ENCODE data around the gene IMMT. TPM values are rescaled to one million over a fixed set of nuclear protein-coding genes. Genes with fewer than 3 reads are reported as not detected.

IMMT gene
- total RNA-seq, 1 donor from 2014 or later, result 93.3 TPM

- H3K9ac ChIP-seq, result no peak overlapping the region
These were observed 51.2 kb downstream of the IMMT start for GRCh38 chr2:86143926-86144685.

GRCh38 chr2:86143307-86143706 lies 52.0 kb downstream of the IMMT start:
- Mint-ChIP-seq H3K27ac (no peak overlapping the region), H3K4me3 (no peak overlapping the region), H3K9me3 (no peaks in the 10 kb centered on the region), H3K36me3 (peaks cover 36% of the 10 kb centered on the region), H3K27me3 (ENCODE audit: insufficient read depth, low read depth) (no peaks in the 10 kb centered on the region), H3K4me1 (no peaks in the 10 kb centered on the region)
- no peak for TF ChIP-seq EZH2 (IDR thresholded peaks at IDR 0.05)
- no peak for TF ChIP-seq EZH2phosphoT487 (IDR thresholded peaks at IDR 0.05)
- no peak for DNase-seq (ENCODE audit: low spot score)
- Histone ChIP-seq H3K79me2 (ENCODE audit: low read depth) (no peaks in the 10 kb centered on the region), H3K36me3 (peaks cover 7% of the 10 kb centered on the region), H3F3A (ENCODE audit: low read depth) (peaks cover 33% of the 10 kb centered on the region), H2AFZ (replicated peaks) (no peak overlapping the region), H4K20me1 (ENCODE audit: low read depth) (no peaks in the 10 kb centered on the region), H3K27ac (peak overlapping the region; percentile 46), H3K9me3 (ENCODE audit: low read depth) (no peaks in the 10 kb centered on the region), H3K4me1 (no peaks in the 10 kb centered on the region), H3K4me2 (no peak overlapping the region), H3K4me3 (no peak overlapping the region), H3K9ac (no peak overlapping the region), H3K27me3 (no peaks in the 10 kb centered on the region)

More at GRCh38 chr2:86143926-86144685, 51.2 kb downstream of the IMMT start:
- H3K79me2 ChIP-seq (ENCODE audit: low read depth), result no peaks in the 10 kb centered on the region
- H2AFZ ChIP-seq (replicated peaks), result no peak overlapping the region
- H3K9me3 ChIP-seq (ENCODE audit: low read depth), result no peaks in the 10 kb centered on the region
- peaks cover 2% of the 10 kb centered on the region for H3K36me3 ChIP-seq
- H3K27me3 ChIP-seq, result no peaks in the 10 kb centered on the region
- Mint-ChIP-seq H3K27me3 (ENCODE audit: insufficient read depth, low read depth) (no peaks in the 10 kb centered on the region), H3K4me1 (no peaks in the 10 kb centered on the region), H3K27ac (no peak overlapping the region), H3K36me3 (peaks cover 33% of the 10 kb centered on the region), H3K9me3 (no peaks in the 10 kb centered on the region), H3K4me3 (no peak overlapping the region)
- H3K4me1 ChIP-seq, result no peaks in the 10 kb centered on the region
- TF ChIP-seq EZH2 (IDR thresholded peaks at IDR 0.05), result no peak
- TF ChIP-seq, protein P1, sequence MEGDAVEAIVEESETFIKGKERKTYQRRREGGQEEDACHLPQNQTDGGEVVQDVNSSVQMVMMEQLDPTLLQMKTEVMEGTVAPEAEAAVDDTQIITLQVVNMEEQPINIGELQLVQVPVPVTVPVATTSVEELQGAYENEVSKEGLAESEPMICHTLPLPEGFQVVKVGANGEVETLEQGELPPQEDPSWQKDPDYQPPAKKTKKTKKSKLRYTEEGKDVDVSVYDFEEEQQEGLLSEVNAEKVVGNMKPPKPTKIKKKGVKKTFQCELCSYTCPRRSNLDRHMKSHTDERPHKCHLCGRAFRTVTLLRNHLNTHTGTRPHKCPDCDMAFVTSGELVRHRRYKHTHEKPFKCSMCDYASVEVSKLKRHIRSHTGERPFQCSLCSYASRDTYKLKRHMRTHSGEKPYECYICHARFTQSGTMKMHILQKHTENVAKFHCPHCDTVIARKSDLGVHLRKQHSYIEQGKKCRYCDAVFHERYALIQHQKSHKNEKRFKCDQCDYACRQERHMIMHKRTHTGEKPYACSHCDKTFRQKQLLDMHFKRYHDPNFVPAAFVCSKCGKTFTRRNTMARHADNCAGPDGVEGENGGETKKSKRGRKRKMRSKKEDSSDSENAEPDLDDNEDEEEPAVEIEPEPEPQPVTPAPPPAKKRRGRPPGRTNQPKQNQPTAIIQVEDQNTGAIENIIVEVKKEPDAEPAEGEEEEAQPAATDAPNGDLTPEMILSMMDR (IDR thresholded peaks at IDR 0.05), result no peak
- no peak for TF ChIP-seq EZH2phosphoT487 (IDR thresholded peaks at IDR 0.05)
- no peak overlapping the region for H3K27ac ChIP-seq
- H4K20me1 ChIP-seq (ENCODE audit: low read depth), result no peaks in the 10 kb centered on the region
- no peak overlapping the region for H3K4me2 ChIP-seq
- no peak overlapping the region for H3K4me3 ChIP-seq
- DNase-seq (ENCODE audit: low spot score), result no peak
- peaks cover 33% of the 10 kb centered on the region for H3F3A ChIP-seq (ENCODE audit: low read depth)

- H3K36me3 ChIP-seq, result peaks cover 7% of the 10 kb centered on the region
- no peak overlapping the region for H3K4me3 Mint-ChIP-seq
- peaks cover 37% of the 10 kb centered on the region for H3K36me3 Mint-ChIP-seq
- DNase-seq (ENCODE audit: low spot score), result no peak
- H3K4me3 ChIP-seq, result no peak overlapping the region
- TF ChIP-seq EZH2 (IDR thresholded peaks at IDR 0.05), result no peak
- no peak for TF ChIP-seq EZH2phosphoT487 (IDR thresholded peaks at IDR 0.05)
- TF ChIP-seq, protein P1 (IDR thresholded peaks at IDR 0.05), result no peak
- no peaks in the 10 kb centered on the region for H4K20me1 ChIP-seq (ENCODE audit: low read depth)
- no peaks in the 10 kb centered on the region for H3K27me3 Mint-ChIP-seq (ENCODE audit: insufficient read depth, low read depth)
- no peak overlapping the region for H2AFZ ChIP-seq (replicated peaks)
- peak overlapping the region; percentile 46 for H3K27ac ChIP-seq
- no peaks in the 10 kb centered on the region for H3K79me2 ChIP-seq (ENCODE audit: low read depth)
- no peak overlapping the region for H3K4me2 ChIP-seq
- H3K9me3 Mint-ChIP-seq, result no peaks in the 10 kb centered on the region
- H3K27me3 ChIP-seq, result no peaks in the 10 kb centered on the region
- no peaks in the 10 kb centered on the region for H3K9me3 ChIP-seq (ENCODE audit: low read depth)
- H3K4me1 ChIP-seq, result no peaks in the 10 kb centered on the region
- H3K4me1 Mint-ChIP-seq, result no peaks in the 10 kb centered on the region
- no peak overlapping the region for H3K9ac ChIP-seq
- H3K27ac Mint-ChIP-seq, result no peak overlapping the region
- peaks cover 33% of the 10 kb centered on the region for H3F3A ChIP-seq (ENCODE audit: low read depth)
These were observed 52.6 kb downstream of the IMMT start for GRCh38 chr2:86142436-86143257.

Measured in neural progenitor cell (in vitro differentiated cells).